HG03378 (cell line): Measurements from ENCODE around the gene BMAL1.
"Not testable (repeated sequence)": the region's sequence is repeated elsewhere in the genome, so short reads cannot be mapped to it uniquely, and the experiment has no call there.

Experiments used
- ATAC-seq: cut with Tn5 transposase; IDR thresholded peaks from one replicate; pipeline ENCODE4 v1.9.1; 2021; ENCODE audit warnings: mild to moderate bottlenecking, moderate library complexity; ENCODE audit not compliant: unreplicated experiment

Gene BMAL1

GRCh38 chr11:13436836-13437235 is 159.2 kb downstream of the BMAL1 start:
- ATAC-seq, result not testable (repeated sequence)
